NCI-H345 (cell line): ENCODE data around the gene ZNF543.
"Not testable (repeated sequence)": the region's sequence is repeated elsewhere in the genome, so short reads cannot be mapped to it uniquely, and the experiment has no call there.

Experiments
- DNase-seq: peaks from one replicate; lab custom pipeline; 2025; lab: John Stamatoyannopoulos, UW

The ZNF543 gene

DNA sequence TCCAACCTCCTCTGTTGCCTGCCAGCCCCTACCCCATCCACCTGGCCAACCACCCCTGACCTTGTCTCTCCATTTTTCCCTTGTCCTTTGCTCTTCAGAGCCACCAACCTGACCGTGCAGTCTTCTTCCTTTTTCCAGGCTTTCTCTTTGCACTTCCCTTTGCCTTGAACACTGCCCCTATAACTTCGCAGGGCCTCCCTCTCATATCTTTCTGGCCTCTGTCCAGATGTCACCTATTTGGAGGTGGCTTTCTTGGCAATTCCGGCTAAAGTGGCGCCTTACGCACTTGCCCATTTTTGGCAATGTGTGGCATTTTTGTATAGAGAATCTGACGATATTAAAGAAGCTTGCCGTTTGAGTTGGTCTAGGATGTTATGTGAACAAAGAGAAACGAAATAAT, 844 bp downstream of the ZNF543 start:
- no peak for DNase-seq

DNA sequence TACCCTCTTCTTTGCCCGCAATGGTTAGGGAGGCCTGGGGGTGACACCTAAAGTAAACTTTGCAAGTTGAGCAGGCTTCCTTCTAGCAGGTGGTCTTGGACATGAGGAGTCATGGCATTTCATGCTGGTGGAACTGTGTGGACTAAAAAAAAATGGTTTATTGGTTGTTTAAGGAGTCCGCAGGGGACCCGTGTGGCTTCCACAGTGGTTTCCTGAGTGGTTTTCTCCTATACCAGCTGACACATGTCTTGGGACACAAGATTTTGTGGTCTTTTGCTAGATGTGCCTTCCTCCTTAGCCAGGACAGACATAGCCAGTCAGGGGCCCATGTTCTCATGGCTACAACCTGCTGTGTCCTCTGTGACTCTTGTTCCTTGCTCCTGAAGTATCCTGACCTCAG, 1.5 kb downstream of the ZNF543 start:
- no peak for DNase-seq

DNA sequence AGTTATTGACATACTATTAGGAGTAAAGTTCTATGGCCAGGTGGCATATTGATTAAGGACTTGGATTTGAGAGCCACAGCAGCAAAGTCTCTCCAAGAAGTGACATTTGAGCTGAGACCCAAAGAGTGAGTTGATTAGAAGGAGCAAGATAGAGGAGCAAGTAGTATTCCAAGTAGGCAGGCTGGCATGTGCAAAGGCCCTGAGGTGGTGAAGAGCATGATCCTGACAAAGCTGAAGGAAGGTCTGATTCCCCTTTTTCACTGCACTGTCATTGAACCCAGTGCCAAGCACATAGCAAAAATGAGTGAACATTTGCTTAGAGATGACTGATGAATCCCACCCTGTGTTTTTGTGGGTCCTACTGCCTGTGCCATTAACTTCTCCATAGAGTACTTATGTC, 4.7 kb downstream of the ZNF543 start:
- DNase-seq = no peak

DNA sequence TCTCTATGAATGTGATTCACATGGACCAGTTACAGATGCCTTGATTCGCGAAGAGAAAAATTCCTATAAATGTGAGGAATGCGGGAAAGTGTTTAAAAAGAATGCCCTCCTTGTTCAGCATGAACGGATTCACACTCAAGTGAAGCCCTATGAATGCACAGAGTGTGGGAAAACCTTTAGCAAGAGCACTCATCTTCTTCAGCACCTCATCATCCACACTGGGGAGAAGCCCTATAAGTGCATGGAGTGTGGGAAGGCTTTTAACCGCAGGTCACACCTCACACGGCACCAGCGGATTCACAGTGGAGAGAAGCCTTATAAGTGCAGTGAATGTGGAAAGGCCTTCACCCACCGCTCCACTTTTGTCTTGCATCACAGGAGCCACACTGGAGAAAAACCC, 7.7 kb downstream of the ZNF543 start:
- no peak for DNase-seq

DNA sequence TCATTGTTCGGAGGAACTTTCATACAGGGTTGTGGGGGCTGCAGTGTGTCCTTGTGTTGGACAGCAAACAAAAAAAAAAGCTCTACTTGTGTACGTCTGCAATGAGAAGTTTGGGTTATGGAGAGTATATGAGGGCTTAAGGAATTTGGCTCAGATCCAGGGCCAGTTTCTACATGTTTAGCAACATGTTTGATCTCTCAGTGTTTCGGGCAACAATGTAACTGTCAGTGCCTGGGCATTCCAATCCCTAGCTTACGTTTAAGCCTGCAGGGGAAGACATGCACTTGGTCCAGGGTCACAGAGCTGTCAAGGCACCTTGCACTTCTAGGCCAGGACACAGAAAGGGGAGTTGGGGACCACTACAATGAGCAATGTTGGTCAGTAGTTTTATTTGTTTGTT, 13.9 kb downstream of the ZNF543 start:
- no peak for DNase-seq

DNA sequence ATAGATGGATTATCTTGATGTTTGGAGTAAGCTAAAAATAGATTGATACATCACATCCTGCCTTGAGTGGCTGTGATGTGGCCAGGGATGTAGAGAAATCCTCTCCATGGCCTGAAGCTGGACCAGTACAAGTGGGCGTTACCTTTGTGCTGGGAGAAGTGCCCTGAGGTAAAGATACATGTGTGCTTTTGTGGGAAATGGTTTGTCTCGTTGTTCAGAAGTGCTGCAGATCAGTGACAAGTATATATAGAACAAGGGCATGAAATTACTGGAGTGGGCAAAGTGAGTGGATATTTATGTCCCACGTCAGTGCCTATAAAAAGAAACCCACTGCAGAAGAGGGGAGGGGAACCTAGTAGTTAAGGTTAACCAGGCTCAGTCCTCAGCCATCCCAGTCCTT, 18.6 kb downstream of the ZNF543 start:
- no peak for DNase-seq

DNA sequence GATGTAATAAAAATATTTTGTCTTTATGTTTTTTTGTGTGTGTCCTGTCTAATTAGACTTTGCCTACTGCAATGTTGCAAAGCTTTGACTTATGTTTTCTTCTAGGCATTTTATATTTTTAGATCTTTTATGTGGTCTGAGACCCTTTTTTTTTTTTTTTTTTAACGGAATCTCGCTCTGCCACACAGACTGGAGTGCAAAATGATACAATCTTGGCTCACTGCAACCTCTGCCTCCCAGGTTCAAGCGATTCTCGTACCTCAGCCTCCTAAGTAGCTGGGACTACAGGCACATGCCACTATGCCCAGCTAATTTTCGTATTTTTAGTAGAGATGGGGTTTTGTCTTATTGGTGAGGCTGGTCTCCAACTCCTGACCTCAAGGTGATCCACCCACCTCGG, 22.3 kb downstream of the ZNF543 start:
- DNase-seq = no peak

DNA sequence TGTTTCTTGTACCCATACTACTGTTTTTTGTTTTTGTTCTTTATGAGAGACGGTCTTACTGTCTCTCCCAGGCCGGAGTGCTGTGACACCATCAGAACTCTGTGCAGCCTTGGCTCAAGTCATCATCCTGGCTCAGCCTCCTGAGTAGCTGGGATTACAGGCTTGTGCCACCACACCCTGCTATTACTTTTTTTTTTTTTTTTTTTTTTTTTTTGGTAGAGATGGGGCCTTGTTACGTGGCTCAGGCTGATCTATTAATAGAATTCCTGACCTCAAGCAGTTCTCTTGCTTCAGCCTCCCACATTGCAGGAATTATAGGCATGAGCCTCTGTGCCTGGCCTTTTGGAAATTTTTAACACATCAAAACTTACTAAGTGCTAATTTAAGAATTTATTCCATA, 27.9 kb downstream of the ZNF543 start:
- DNase-seq = no peak

DNA sequence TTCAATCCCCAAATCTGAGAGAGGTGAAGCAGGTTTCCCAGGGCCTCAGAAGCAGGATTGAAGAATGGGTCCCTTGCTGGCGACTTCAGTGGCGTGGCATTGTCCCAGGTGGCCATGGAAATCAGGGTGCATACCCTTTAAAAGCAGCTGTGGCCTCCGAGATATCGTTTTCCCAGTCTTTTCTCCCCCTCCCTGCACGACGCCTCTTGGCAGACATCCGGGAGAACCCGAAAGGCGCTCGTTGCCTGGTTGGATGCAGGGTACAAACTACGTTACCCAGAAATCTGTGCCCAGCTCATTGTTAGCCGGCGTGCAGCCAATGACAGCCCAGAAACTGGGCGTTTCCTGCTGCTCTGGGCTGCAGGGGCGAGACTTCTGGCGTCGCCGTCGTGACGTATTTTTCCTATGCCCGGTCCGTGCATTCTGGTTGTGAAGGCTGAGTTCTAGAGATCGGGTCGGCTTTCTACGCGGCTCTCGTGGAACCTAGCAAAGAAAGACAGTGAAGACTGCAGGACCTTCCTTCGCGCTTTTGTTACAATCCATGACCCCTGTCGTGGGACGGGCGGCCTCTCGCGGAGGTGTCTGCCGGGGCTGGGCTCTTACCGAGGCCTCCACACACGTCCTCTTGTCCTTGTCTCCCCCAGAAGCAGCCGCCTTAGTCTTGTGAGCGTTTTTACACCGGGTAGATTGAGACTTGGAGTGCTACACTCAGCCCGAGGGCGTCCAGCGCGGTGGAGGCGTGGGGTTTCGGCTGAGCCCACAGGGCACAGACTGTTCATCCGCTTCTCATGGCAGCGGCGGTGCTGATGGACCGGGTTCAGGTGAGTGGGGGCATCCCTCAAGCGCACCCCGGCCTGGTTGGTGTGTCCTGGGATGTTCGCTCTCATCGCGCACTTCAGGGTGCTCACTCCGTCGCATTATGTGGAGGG, 30.9 kb downstream of the ZNF543 start, which contains the start of gene ZNF304:
Gene ZNF304 (plus strand): TSS at position 395 of the 929 bp plus-strand sequence. CDS start 394 bp downstream, at position 789.
- peak; percentile 90 for DNase-seq

DNA sequence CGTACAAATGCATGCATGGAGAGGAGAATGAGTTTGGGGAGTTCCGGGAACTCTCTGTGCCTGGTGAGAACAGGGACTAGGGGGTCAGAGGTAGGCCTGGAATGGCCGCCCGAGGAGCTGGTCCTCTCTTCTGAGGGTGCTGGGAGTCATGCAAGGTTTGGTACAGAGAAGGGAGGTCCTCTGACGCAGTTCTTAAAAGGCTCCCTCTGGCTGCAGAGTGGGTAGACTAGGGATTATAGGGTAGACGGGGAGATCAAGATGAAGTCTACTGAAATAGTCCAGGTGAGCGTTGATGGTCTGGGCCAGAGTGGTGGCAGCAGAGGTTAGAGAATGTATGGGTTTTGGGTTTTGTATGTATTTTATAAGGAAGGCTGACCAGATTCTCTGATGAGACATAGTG, 31.6 kb downstream of the ZNF543 start:
- no peak for DNase-seq

DNA sequence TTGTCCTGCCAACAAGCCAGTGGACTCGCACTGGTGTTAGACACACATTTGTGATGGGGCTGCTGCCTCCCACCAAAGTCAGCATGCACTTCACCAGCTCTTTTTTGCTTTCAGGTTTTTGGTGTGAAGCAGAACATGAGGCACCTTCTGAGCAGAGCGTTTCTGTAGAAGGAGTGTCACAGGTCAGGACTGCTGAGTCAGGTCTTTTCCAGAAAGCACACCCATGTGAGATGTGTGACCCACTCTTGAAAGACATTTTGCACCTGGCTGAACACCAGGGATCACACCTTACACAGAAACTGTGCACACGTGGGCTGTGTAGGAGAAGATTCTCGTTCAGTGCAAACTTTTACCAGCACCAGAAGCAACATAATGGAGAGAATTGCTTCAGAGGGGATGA, 35.6 kb downstream of the ZNF543 start:
- DNase-seq = no peak

DNA sequence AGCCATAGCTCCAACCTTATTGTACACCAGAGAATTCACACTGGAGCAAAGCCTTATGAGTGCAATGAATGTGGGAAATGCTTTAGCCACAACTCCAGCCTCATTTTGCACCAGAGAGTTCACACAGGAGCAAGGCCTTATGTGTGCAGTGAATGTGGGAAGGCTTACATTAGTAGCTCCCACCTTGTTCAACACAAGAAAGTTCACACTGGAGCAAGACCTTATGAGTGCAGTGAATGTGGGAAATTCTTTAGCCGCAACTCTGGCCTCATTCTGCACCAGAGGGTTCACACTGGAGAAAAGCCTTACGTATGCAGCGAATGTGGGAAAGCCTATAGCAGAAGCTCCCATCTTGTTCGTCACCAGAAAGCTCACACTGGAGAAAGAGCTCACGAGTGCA, 37.1 kb downstream of the ZNF543 start:
- no peak for DNase-seq

DNA sequence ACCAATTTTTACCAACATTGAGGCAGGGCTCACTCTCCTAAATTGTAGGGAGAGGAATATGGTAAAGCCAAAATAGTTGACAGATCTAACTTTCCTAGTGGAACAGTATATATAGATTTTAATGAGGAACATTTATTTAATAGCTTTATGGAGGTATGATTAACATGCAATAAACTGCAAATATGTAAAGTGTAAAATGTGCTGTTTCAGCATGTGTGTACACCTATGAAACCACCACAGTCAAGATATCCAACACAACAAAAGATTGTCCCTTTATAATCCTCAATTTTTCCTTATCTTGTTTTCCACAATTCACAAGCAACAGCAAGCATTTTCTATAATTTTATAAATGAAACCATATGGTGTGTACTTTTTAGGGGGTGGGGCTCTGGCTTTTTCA, 39.0 kb downstream of the ZNF543 start:
- no peak for DNase-seq

DNA sequence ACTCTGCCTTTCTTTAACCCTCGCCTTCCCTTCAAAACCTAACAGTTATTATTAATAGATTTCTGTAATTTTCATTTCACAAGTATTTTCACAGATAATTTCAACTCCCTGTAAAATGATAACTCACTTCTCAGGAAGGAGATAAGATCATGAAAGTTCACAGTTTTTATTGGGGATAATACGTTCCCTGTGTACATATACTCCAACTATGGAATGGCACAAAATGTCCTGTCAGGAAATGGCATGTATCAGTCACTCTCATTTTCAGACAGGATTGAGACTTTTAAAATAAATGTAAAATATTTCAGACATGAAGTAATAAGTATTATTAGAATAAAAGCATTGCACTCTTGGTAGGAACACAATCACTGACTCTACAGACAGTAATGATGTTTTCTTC, 42.1 kb downstream of the ZNF543 start:
- no peak for DNase-seq

DNA sequence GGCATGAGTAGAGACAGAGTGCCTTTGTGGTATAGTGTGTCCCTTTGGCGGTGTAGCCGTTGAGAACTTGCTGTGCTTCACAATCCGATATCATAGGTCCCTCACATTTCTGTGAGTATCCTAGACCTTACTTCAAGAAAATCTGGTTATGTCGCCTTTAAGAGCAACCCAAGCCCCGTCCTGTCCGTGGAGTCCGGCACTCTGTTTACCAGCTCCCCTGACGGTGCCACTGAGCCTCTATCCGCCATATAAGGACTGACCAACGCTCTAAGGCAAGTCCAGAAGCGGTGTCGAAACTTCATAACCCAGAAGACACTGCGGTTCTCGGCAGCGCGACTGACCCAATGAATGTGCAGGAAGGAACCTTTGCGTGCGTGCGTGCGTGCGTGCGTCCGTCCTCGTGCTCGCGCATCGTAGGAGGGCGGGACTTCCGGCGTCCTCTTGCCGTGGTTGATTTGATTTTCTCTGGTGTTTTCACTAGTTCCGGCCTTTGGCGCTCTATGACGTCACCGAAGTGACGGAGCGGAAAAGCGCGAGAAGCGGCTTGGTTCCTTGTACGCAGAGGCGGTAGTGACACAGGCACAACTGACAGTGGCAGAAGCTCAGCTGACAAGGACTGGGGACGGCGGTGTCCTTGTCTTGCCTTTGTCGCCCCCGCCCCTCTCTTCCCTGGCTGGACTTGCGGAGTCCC, 42.9 kb downstream of the ZNF543 start, which contains the start of the genes TRAPPC2B and ZNF547:
Gene TRAPPC2B (plus strand): TSS at position 555 of the 691 bp plus-strand sequence. CDS start 1,283 bp downstream, outside the sequence.
Gene ZNF547 (plus strand): TSS at position 555 of the 691 bp plus-strand sequence. CDS start 5,005 bp downstream, outside the sequence.
- peak; percentile 98 for DNase-seq

DNA sequence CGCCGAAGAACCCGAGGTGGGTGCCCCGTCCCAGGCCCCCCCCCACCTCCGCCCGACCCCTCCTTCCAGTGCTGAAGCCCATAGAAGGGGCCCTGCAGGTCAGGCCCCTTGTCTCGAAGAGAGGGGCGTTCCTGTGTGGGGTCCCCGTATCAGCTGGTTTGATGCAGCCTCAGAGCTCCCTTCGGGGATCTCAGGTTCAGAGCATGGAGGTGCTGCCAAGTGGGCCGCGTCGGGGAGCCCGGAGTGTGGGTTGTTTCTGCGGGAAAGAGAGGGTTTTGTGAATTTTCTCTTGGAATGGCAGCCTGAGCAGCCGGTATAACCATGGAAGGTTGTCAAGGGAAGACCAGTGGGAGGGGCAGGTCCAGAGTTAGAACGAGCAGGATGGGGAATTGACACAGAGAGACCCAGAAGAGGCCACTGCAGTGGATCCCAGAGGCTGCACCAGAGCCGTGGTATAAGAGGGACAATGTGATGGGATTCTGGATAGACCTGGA, 43.5 kb downstream of the ZNF543 start:
- no peak for DNase-seq

DNA sequence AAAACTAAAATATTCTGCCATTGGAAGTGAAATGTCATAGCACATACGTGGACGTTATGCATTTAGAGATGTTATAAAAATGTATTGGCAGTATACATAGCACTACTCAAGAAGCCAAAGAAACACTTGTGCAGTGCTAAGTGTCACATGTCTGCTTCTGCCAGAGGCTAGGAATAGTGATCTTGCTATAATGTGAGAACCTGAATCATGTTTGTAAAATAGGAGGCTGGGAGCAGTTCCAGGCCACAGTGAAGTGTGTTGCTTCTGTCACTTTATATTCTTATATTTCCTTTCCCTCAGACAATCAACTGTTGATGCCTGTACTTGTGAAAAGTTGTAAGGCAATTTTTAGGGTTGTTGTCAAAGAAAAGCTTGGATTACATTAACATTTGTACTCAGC, 46.5 kb downstream of the ZNF543 start:
- no peak for DNase-seq

DNA sequence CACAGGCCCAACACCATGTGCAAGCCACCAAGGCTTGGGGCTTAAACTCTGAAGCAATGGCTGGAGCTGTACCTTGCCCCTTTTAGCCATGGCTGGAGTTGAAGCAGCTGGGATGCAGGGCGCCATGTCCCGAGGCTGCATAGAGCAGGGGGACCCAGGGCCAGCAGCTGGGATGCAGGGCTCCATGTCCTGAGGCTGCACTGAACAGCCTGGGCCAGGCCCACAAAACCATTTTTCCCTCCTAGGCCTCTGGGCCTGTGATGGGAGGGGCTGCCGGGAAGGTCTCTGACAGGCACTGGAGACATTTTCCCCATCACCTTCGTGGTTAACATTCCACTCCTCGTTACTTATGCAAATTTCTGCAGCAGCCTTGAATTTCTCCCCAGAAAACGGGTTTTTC, 53.9 kb downstream of the ZNF543 start:
- DNase-seq = no peak

DNA sequence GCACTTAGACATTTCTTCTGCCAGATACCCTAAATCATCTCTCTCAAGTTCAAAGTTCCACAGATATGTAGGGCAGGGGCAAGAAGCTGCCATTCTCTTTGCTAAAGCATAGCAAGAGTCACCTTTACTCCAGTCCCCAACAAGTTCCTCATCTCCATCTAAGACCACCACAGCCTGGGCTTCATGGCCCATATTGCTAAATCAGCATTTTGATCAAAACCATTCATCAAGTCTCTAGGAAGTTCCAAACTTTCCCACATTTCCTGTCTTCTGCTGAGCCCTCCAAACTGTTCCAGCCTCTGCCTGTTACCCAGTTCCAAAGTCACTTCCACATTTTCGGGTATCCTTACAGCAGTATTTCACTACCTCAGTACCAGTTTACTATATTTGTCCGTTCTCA, 54.4 kb downstream of the ZNF543 start:
- not testable (repeated sequence) for DNase-seq

DNA sequence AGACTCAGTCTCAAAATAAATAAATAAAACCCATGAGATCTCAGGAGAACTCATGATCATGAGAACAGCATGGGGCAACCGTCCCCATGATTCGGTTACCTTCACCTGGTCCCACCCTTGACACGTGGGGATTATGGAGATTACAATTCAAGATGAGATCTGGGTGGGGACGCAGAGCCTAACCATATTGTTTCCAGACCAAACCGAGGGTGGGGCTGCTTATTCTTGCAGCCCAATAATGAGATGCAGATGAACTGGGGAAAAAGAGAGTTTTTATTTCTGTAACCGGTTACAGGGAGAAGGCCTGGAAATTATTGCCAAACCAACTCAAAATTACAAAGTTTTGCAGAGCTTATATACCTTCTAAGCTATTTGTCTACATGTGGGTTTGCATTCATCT, 55.9 kb downstream of the ZNF543 start:
- DNase-seq = no peak

DNA sequence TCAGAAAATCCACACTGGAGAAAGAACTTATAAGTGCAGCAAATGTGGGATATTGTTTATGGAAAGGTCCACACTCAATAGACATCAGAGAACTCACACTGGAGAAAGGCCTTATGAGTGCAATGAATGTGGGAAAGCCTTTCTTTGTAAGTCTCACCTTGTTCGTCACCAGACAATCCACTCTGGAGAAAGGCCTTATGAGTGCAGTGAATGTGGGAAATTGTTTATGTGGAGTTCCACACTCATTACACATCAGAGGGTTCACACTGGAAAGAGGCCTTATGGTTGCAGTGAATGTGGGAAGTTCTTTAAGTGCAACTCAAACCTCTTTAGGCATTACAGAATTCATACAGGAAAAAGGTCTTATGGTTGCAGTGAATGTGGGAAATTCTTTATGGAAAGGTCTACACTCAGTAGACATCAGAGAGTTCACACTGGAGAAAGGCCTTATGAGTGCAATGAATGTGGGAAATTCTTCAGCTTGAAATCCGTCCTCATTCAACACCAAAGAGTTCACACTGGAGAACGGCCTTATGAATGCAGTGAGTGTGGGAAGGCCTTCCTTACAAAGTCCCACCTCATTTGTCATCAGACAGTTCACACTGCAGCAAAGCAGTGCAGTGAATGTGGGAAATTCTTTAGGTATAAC, 57.4 kb downstream of the ZNF543 start:
- DNase-seq = no peak
